Sigmoid colon (tissue), 7 donors: ENCODE data around the gene MADD. TPM values are rescaled to one million over a fixed set of nuclear protein-coding genes. Genes with fewer than 3 reads are reported as not detected.

Experiments
- DNase-seq: peaks from one replicate; pipeline ENCODE4 v3.0.0-alpha.2; 2019
- H3K27ac ChIP-seq, 4 donors: fragments of 200-600 bp; sonication (generic); one replicate each; pipeline ENCODE4 v1.5.1; 2016 to 2019; ENCODE audit warnings: mild to moderate bottlenecking in 1 of 4
- H3K27me3 ChIP-seq, 3 donors: fragments of 200-600 bp; sonication (generic); one replicate each; pipeline ENCODE4 v1.5.1; 2019; ENCODE audit warnings: mild to moderate bottlenecking in 1 of 3
- H3K36me3 ChIP-seq, 4 donors: fragments of 200-600 bp; sonication (generic); one replicate each; pipeline ENCODE4 v1.5.1; 2016 to 2019
- H3K4me1 ChIP-seq, 4 donors: fragments of 200-600 bp; sonication (generic); one replicate each; pipeline ENCODE4 v1.5.1; 2017 to 2019
- H3K4me3 ChIP-seq, 4 donors: fragments of 200-600 bp; sonication (generic); one replicate each; pipeline ENCODE4 v1.5.1; 2017 to 2019; ENCODE audit warnings: mild to moderate bottlenecking in 2 of 4, moderate library complexity in 1 of 4
- H3K9me3 ChIP-seq, 4 donors: fragments of 200-600 bp in 3 of 4; sonication (generic) in 3 of 4; one replicate each; pipeline versions ENCODE4 v1.5.1 to v1.6.1; 2013 to 2019
- EP300 ChIP-seq, 4 donors: sonication (generic); formaldehyde crosslinking; IDR thresholded peaks; one replicate each; pipeline ENCODE4 v1.6.1; 2017; ENCODE audit warnings: antibody characterized with exemption in 4 of 4
- POLR2A ChIP-seq, 2 donors: fragments of 450-650 bp; IDR thresholded peaks; one replicate each; pipeline ENCODE4 v1.6.1; 2016; ENCODE audit warnings: antibody characterized with exemption in 2 of 2, mild to moderate bottlenecking in 2 of 2, moderate library complexity in 2 of 2
- POLR2AphosphoS5 ChIP-seq, 4 donors: sonication (generic); formaldehyde crosslinking; IDR thresholded peaks; one replicate each; pipeline ENCODE4 v1.6.1; 2017; ENCODE audit warnings: antibody characterized with exemption in 4 of 4
- WGBS, 2 donors: extraction: QIAGEN DNeasy Blood & Tissue Kit; methylation state at CpG; one replicate each; pipeline ENCODE4 v1.1.7; 2013; 5-methylcytosine and 5-hydroxymethylcytosine counted together
- intact Hi-C: fragments of 100-400 bp; cut with DNase I; formaldehyde crosslinking; loops from one replicate; pipeline ENCODE4 v1.15.1; 2023
- polyA plus RNA-seq, 3 donors: library from polyadenylated mRNA; stranded (reverse); fragments of 200-250 nt; gene quantifications; one replicate each; pipeline ENCODE4 v1.2.3, GENCODE V29; 2013
- total RNA-seq, 4 donors: library from RNA; depleted of rRNA; stranded (reverse); fragments of >200 nt; gene quantifications; one replicate each; pipeline ENCODE4 v1.1.0, GENCODE V29; 2016
- TF ChIP-seq, protein P1 (sequence below), 4 experiments: fragments of 450-650 bp in 3 of 4; fragments of 200-600 bp in 1 of 4; IDR thresholded peaks; one replicate each; pipeline ENCODE4 v1.5.1; 2016 to 2019; ENCODE audit warnings: antibody characterized with exemption in 4 of 4, mild to moderate bottlenecking in 3 of 4, moderate library complexity in 2 of 4
- donor health status: healthy with polysubstance abuse.
- donor health status: Bipolar disorder and iron deficiency.
- donor health status: healthy.

MADD gene
- total and polyA plus RNA-seq, 7 donors, result 18.6 to 55.7 (median 32.5) TPM

DNA sequence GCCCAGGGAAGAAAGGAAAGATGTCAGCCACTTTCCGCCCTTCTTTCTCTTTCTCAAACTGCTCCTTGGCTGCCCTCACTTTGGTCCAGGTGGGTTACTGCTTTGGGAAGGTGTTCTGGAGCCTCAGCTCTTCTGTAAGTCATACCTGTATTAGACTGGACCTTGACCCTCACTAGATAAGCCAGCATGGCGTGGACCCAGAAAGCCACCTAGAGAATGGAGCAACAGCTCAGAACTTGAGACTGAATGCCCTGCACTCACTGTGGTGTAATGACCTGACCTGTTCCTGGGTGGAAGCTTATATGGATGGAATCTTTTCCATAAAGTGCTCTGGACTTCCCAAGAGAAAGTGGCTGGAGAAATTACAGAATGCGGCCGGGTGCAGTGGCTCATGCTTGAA is 36.9 kb upstream of the MADD start:
- Histone ChIP-seq H3K4me3 (no peak overlapping the region), H3K27me3 (no peaks in the 10 kb centered on the region), H3K36me3 (peaks cover 0 to 43% (median 4%) of the 10 kb centered on the region in 4 donors), H3K4me1 (peaks cover 0 to 17% (median 12%) of the 10 kb centered on the region in 4 donors), H3K27ac (no peak overlapping the region), H3K9me3 (no peaks in the 10 kb centered on the region)
- intact Hi-C loops, result no loop called here
- 90 to 93% methylated on average over 4 of the region's 4 CpGs for WGBS, 2 donors
- DNase-seq, result no peak
- TF ChIP-seq EP300 (IDR thresholded peaks at IDR 0.05), result no peak
- TF ChIP-seq POLR2A (IDR thresholded peaks at IDR 0.05), result no peak
- no peak for TF ChIP-seq POLR2AphosphoS5 (IDR thresholded peaks at IDR 0.05)
- TF ChIP-seq, protein P1, sequence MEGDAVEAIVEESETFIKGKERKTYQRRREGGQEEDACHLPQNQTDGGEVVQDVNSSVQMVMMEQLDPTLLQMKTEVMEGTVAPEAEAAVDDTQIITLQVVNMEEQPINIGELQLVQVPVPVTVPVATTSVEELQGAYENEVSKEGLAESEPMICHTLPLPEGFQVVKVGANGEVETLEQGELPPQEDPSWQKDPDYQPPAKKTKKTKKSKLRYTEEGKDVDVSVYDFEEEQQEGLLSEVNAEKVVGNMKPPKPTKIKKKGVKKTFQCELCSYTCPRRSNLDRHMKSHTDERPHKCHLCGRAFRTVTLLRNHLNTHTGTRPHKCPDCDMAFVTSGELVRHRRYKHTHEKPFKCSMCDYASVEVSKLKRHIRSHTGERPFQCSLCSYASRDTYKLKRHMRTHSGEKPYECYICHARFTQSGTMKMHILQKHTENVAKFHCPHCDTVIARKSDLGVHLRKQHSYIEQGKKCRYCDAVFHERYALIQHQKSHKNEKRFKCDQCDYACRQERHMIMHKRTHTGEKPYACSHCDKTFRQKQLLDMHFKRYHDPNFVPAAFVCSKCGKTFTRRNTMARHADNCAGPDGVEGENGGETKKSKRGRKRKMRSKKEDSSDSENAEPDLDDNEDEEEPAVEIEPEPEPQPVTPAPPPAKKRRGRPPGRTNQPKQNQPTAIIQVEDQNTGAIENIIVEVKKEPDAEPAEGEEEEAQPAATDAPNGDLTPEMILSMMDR (IDR thresholded peaks at IDR 0.05), result no peak

GRCh38 chr11:47233989-47234668 is 35.8 kb upstream of the MADD start:
- intact Hi-C loops, result no loop called here
- no peaks in the 10 kb centered on the region for H3K9me3 ChIP-seq
- TF ChIP-seq, protein P1 (IDR thresholded peaks at IDR 0.05), result peak in 1 of 4 experiments; percentile 22
- TF ChIP-seq EP300 (IDR thresholded peaks at IDR 0.05), result no peak
- no peaks in the 10 kb centered on the region for H3K27me3 ChIP-seq
- H3K27ac ChIP-seq, result peak overlapping the region; percentile 18 to 67 (median 58)
- peak overlapping the region in 2 of 4 donors; percentile 3 to 12 for H3K4me3 ChIP-seq
- H3K4me1 ChIP-seq, result peaks cover 0 to 17% (median 12%) of the 10 kb centered on the region in 4 donors
- H3K36me3 ChIP-seq, result peaks cover 5 to 48% (median 9%) of the 10 kb centered on the region in 4 donors
- WGBS, 2 donors, result 62 to 80% methylated on average over 11 of the region's 11 CpGs
- no peak for DNase-seq

GRCh38 chr11:47234669-47235100 is 35.2 kb upstream of the MADD start:
- Histone ChIP-seq H3K9me3 (no peaks in the 10 kb centered on the region), H3K36me3 (peaks cover 10 to 48% (median 14%) of the 10 kb centered on the region in 4 donors), H3K4me1 (peaks cover 0 to 17% (median 12%) of the 10 kb centered on the region in 4 donors), H3K27ac (peak overlapping the region; percentile 18 to 67 (median 58)), H3K27me3 (no peaks in the 10 kb centered on the region), H3K4me3 (peak overlapping the region in 2 of 4 donors; percentile 3 to 12)
- 60 to 67% methylated on average over 12 of the region's 12 CpGs for whole genome bisulfite sequencing, 2 donors
- intact Hi-C loops, result no loop called here
- no peak for TF ChIP-seq EP300 (IDR thresholded peaks at IDR 0.05)
- TF ChIP-seq POLR2AphosphoS5 (IDR thresholded peaks at IDR 0.05), result peak in 1 of 4 donors; percentile 18
- no peak for TF ChIP-seq POLR2A (IDR thresholded peaks at IDR 0.05)
- TF ChIP-seq, protein P1 (IDR thresholded peaks at IDR 0.05), result no peak
- peak; percentile 85 for DNase-seq

GRCh38 chr11:47235163-47235562 is 34.8 kb upstream of the MADD start:
- intact Hi-C loops, result no loop called here

More at GRCh38 chr11:47235163-47235562, 34.8 kb upstream of the MADD start:
- H3K4me1 ChIP-seq, result peaks cover 0 to 17% (median 12%) of the 10 kb centered on the region in 4 donors
- no peaks in the 10 kb centered on the region for H3K27me3 ChIP-seq
- DNase-seq, result no peak
- H3K36me3 ChIP-seq, result peaks cover 15 to 48% (median 19%) of the 10 kb centered on the region in 4 donors
- H3K4me3 ChIP-seq, result no peak overlapping the region
- no peak for TF ChIP-seq POLR2AphosphoS5 (IDR thresholded peaks at IDR 0.05)
- TF ChIP-seq, protein P1 (IDR thresholded peaks at IDR 0.05), result no peak
- no peak for TF ChIP-seq EP300 (IDR thresholded peaks at IDR 0.05)
- no peak for TF ChIP-seq POLR2A (IDR thresholded peaks at IDR 0.05)
- no peaks in the 10 kb centered on the region for H3K9me3 ChIP-seq
- WGBS, 2 donors, result 94 to 96% methylated on average over 12 of the region's 12 CpGs
- H3K27ac ChIP-seq, result peak overlapping the region; percentile 18 to 67 (median 58)
